Activated CD4-positive, alpha-beta T cell treated with anti-CD3 and anti-CD28 coated beads for 48 hours (primary cell): Measurements from ENCODE around the gene SERTM2.

Experiments
- DNase-seq: peaks from one replicate; pipeline ENCODE4 v3.0.0-alpha.2; 2020

SERTM2 gene

DNA sequence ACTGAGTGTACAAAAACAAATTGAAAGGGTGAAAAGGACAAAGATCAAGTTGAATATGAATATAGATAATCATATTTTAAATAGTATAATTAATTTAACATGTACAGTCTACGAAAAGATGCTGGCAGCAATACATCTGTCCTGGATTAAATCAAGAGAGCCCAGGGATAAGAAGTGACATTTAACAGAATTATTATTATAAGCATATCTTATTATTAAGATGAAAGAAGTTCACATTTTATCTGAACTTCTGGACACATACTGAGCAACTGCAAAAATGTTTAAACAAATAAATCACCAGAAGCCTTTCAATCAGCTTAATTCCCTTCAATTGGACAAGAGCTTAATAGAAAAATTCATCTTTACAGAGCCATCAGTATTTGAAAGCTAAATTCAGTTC lies 50.4 kb downstream of the SERTM2 start:
- DNase-seq = no peak

DNA sequence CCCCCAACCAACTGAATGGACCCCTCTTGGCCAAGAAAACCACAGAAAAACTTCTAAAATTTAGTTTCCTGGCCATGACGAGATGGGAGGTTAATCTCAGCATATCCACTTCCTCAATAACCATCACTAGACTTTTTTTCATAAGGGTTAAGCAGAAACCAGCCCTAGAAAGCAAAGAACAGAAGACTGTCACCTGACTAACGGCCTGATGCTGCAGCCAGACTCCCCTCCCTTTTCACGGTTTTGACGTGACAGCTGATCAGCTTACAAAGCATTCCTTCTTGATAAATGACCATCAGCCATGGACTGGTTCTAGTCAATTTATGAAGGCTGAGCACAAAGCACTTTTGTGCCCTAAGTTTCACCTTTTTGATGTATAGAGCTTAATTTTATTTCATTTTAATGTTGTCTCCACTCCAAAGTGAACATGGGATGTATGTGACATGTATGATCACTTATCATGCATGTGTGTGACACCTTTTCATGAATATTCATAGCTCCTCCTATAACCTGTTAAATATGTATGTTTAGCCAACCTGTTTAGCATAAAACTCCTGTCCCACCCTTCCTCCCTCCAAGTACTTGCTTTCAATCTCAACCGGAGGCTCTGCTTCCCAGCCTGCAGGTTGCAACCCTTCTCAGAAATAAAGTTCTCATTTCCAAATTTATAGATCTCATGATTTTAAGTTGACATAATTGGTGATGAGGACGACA lies 56.3 kb downstream of the SERTM2 start:
- no peak for DNase-seq

DNA sequence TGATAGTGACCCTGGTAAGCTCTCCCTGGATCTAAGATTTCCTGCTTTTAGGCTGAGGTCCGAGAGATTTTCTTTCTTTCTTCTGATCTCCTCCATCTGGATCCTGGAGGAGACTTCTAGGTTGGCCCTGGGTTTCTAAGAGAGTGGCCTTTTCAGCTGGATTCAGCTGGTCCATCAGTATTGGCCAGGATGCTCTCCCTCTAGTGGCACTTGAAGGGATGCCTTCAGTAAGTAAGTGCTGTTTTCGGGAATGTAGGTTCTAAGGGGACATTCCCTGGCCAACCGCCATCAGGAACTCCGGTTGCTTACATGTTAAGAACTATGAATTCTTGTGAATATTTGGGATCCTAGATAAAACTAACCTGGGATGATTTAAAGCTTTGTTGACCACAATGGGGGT lies 56.9 kb downstream of the SERTM2 start:
- no peak for DNase-seq

DNA sequence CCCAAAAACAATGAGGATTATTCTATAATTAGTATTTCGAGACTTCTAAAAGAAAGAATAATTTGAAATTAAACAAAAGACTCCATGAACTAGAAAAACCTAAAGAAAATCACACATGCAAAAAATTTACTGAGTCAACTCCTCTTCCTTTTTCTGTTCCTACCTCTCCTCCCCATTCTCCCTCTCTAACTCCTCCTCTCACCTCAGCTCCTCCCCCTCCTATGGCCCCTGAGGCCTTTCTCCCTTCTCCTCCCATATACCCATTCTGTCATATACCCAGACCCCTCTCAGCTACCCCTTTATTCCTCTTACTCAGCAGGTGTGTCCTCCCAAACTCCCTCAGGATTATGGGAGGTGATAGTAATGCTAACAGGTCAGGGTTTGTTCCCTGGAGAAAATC lies 57.4 kb downstream of the SERTM2 start:
- no peak for DNase-seq
